HG03045 (cell line): ENCODE results near the gene MRPL44.

Experiments used
- ATAC-seq: cut with Tn5 transposase; IDR thresholded peaks from one replicate; pipeline ENCODE4 v1.9.1; 2021; ENCODE audit warnings: mild to moderate bottlenecking, moderate library complexity; ENCODE audit not compliant: unreplicated experiment

The MRPL44 gene

DNA sequence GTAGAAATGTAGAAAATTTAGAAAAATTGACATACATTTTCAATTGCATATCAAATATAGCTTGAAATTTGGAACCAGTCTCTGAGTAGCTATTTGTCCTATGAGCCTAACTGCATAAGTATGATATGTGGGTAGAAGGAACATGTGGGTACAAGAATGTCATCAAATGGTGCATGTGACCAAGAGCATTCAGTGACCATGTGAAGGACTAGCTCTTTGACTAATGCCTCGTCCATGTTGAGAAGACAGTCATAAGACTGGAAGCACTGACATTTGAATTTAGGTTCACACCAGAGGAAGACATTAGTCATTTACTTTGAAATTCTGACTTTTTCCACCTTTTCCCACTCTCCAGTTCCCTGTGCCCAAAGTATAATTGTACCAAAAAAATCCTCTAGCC lies 12.6 kb downstream of the MRPL44 start:
- peak; percentile 17 for ATAC-seq

DNA sequence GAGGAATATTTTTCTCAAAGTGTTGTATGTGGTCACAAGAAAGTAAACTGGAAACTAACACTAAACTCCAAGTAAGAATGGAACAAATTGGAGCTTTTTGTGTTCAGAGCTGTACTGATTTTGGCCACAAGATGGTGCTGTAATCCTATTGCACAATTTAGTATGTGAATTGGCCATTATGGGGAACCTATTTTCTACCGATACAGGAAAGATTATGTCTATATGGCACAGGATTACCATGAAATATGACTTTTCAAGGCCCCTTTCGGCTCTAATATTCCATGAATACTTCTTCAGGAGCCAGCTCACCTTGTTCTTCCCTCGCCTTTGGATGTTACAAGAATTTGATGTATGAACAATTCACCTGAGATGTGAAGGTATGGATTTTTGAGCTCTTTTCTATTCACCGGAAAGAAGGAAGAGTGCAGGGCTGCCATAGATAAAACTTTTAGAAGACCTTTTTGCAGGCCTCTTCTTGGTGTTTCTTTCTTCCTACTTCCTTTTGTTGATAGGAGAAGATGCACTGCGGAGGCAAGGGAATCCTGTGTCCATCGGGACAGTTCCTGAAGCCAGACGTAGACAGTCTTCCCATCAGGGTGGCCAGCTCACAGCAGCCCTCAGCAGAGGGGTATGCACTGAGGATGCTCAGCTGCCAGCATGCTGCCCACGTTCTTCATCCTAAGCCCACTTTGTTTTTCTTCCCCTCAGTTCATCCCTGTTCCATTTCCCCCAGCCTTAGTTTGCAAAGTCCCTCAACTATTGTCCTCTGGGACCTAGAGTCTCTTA lies 13.3 kb downstream of the MRPL44 start:
- peak; percentile 53 for ATAC-seq

GRCh38 chr2:223971731-223972130 lies 14.5 kb downstream of the MRPL44 start:
- ATAC-seq = no peak

GRCh38 chr2:223972656-223973102 lies 15.4 kb downstream of the MRPL44 start:
- no peak for ATAC-seq

GRCh38 chr2:223973606-223974005 lies 16.3 kb downstream of the MRPL44 start:
- no peak for ATAC-seq

GRCh38 chr2:223976635-223977226 lies 19.5 kb downstream of the MRPL44 start:
- no peak for ATAC-seq

DNA sequence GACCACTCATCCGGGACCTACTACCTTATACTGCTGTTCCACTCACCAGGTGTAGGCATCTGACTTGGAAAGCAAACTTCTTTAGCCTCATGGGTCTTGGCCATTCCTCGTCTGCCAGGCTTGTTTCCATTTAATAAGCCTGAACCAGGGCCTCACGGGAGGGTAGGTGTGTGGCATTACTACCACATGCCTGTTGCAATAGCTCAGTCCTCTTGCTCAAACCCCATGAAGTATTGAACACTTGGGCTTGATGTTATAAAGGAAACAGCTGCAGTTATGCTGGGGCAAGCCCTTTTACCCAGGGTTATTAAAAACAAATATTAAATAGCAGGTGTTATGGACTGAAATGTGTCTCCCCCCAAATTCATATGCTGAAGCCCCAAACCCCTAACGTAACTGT lies 21.2 kb downstream of the MRPL44 start:
- no peak for ATAC-seq

- no peak for ATAC-seq
Observed at GRCh38 chr2:223979730-223980396, 22.6 kb downstream of the MRPL44 start.

DNA sequence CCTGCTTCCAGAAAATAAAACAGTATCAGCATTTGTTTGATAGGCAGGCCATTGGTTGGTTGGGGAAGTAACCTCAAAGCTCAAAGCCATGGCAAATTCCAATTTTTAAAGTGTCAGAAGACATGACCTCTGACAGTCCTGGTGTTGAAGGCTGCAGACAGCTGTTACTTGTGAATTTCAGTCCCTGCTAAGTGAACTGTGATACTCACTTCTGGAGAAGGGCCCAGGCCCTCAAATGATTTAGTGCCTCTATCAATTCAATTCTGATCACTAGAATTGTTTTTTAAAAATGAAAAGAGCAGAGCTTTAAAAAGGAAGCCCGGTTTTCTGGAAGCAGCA lies 23.1 kb downstream of the MRPL44 start:
- no peak for ATAC-seq

DNA sequence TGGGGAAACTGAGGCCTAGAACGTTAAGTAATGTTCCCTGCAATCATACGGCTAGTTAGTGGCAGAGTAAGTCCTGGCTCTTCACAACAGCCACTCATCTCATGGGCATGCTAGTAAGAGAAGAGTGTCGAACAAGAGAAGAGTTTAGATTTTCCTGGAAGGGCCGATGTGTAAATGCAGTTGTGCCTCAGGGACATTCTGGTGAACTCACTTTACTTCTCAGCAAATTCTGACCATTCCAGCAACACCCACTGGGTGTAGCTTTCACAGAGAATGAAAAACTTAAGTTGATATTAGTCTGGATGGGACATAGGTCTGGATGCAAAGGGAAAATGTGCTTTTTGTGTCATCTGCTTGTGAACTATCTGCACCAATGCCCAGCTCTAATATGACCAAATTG lies 23.5 kb downstream of the MRPL44 start:
- ATAC-seq = no peak

DNA sequence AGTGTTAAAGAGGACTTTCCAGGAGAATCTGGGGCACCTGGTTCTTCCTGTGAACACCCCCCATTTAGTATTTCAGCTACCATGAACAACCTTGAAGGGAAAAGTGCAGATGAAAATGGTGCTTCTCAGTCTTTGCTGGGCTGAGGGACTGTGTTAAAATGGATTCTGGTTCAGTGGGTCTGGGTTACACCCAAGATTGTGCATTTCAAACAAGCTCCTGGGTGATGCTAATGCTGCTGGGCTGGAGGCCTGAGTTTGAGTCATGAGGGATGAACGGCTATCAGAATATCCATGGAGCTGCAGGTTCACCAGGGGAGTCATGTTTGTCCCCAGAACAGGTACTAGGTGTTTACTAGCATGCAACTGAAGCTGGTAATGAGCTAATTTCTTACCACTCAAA lies 24.0 kb downstream of the MRPL44 start:
- ATAC-seq = no peak

- no peak for ATAC-seq
Observed at GRCh38 chr2:223989206-223989855, 32.1 kb downstream of the MRPL44 start.

GRCh38 chr2:223989856-223990232 lies 32.6 kb downstream of the MRPL44 start:
- ATAC-seq = no peak

DNA sequence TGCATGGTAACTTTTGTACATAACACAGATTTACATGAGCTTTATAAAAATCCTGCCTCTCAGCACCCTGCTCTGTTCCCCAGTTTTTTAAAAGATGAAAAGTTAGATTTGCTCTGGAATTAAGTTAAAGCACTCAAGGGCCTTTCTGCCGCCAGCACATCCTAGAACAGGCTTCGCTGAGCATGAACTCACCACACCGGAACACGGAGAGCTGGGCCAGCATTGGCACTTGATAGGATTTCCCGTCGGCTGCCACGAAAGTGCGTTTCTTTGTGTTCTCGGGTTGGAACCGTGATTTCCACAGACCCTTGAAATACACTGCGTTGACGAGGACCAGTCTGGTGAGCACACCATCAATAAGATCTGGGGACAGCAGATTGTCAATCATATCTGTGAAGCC lies 34.3 kb downstream of the MRPL44 start:
- no peak for ATAC-seq

- no peak for ATAC-seq
Observed at GRCh38 chr2:223993634-223994232, 36.5 kb downstream of the MRPL44 start.

DNA sequence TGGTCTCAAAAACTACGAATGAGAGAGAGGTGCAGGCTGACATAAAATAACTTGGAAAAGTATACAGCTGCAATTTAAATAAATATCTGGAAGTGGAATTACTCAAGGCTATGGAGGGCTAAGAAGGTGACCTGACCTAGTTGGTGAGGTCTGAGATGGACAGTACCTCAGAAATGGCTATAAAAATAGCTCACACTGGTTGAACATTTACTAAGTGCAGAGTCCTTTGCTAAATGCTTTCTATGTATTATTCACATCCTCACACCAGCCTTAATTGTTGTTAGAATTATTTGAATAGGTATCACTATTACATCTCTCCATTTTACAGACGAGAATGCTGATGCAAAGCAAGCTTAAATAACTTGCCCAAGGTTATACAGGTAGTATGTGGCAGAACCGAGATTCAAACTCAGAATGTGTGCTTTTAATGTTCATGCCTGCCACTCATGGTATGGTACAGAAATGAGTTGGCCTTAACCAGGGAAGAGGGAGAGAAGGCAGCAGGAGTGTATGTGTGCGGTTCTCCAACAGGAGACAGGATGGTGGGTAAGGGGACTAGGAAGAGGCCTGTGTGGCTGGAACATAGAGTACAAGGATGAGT lies 37.4 kb downstream of the MRPL44 start:
- ATAC-seq = no peak

DNA sequence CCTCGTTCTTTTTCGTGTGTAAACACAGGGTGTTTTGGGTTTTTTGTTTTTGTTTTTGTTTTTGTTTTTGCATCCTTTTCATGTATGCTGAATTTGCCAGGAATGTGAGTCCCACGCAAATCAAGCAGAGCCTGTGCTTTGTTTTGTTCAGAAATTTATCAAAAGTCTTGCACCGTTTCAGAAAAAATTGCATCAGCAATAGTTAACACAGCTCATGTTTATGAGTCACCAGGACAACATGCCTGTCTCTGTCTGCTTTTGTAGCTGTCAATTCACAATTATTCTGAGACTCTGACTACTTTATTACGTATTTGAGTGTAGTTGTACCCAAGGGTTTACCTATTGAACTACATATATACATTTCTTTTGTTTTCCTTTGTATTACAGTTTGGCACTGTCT lies 38.3 kb downstream of the MRPL44 start:
- ATAC-seq = no peak

DNA sequence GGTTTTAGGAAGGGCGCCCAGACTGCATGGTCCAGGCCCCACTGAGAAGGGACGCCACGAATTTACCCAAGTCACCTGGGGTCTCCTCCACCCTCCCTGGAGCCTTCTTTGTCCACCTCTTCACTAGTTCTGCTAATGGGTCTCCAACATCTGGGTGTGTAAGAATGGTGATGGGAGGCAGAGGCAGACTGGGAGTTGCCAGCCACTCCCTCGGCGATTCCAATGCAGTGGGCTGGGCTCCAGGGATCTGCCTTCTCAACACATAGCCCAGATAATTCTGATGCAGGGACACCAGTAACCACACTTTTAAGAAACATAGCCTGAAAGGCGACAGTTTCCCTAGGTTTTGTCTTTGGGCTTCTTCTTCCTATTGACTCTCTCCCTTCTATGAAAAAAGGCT lies 39.1 kb downstream of the MRPL44 start:
- no peak for ATAC-seq

- ATAC-seq = no peak
Observed at GRCh38 chr2:223997938-223998337, 40.7 kb downstream of the MRPL44 start.

GRCh38 chr2:223998948-223999347 lies 41.7 kb downstream of the MRPL44 start:
- no peak for ATAC-seq

GRCh38 chr2:223999862-224000261 lies 42.6 kb downstream of the MRPL44 start:
- no peak for ATAC-seq
